Effector memory CD8-positive, alpha-beta T cell (primary cell): Measurements from ENCODE around the gene MPV17L2.

Experiments used
- ATAC-seq: fragments of 150-1000 bp; cut with Tn5 transposase; replicated peaks from 2 replicates; pipeline ENCODE4 v1.10.0; 2021; ENCODE audit warnings: mild to moderate bottlenecking, moderate library complexity
- DNase-seq, 3 experiments: peaks; one replicate each; pipeline ENCODE4 v3.0.0; 2021
- H3K27ac Mint-ChIP-seq, 2 donors: one replicate each; pipeline ENCODE4 v1.8.0; 2022; ENCODE audit warnings: mild to moderate bottlenecking in 2 of 2, mixed read lengths in 2 of 2, moderate library complexity in 2 of 2
- H3K27me3 Mint-ChIP-seq, 2 donors: one replicate each; pipeline ENCODE4 v1.8.0; 2022; ENCODE audit warnings: mixed read lengths in 2 of 2
- H3K36me3 Mint-ChIP-seq: one replicate; pipeline ENCODE4 v1.8.0; 2022; ENCODE audit warnings: mild to moderate bottlenecking, moderate library complexity, mixed read lengths; ENCODE audit not compliant: insufficient read depth
- H3K4me1 Mint-ChIP-seq, 2 donors: one replicate each; pipeline ENCODE4 v1.8.0; 2022; ENCODE audit warnings: low read depth in 2 of 2, mixed read lengths in 2 of 2
- H3K4me3 Mint-ChIP-seq, 2 donors: one replicate each; pipeline ENCODE4 v1.8.0; 2022; ENCODE audit warnings: mild to moderate bottlenecking in 2 of 2, mixed read lengths in 2 of 2, moderate library complexity in 2 of 2
- H3K9me3 Mint-ChIP-seq, 2 donors: one replicate each; pipeline ENCODE4 v1.8.0; 2022; ENCODE audit warnings: mixed read lengths in 2 of 2
- total RNA-seq, 9 experiments: gene quantifications; one replicate each; lab custom pipeline; 2026; lab: John Stamatoyannopoulos, UW

The MPV17L2 gene
- total RNA-seq: 4.0 to 24.1 (median 8.3) reads per million in 9 experiments

- no peaks in the 10 kb centered on the region for H3K9me3 Mint-ChIP-seq
- H3K27me3 Mint-ChIP-seq: no peaks in the 10 kb centered on the region
Observed at GRCh38 chr19:18192673-18193387, at the start of gene MPV17L2. Gene MPV17L2 (plus strand): TSS chr19:18193218. CDS start chr19:18193282, 64 bp downstream.

DNA sequence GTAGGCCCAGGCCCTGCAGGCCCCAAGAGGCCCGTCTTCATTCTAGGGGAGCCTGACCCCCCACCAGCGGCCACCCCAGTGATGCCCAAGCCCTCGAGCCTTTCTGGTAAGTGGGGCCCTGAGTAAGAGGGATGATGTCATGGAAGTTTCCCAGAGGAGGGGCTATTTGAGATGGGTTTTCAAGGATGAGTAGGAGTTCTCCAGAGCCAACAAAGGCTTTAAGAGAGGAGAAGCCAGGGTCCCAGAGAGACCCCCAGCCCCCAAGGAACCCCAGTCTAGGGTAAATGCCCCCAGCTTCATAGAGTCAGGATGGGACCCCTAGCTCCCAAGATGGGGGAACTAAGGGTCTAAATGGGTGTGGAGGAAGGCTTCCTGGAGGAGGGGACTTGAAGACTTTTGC is 49.1 kb upstream of the MPV17L2 start:
- Mint-ChIP-seq H3K27me3 (no peaks in the 10 kb centered on the region), H3K9me3 (no peaks in the 10 kb centered on the region), H3K27ac (peak overlapping the region in 1 of 2 donors; percentile 79), H3K4me3 (no peak overlapping the region), H3K4me1 (peaks cover 12 to 14% of the 10 kb centered on the region in 2 donors), H3K36me3 (peaks cover 85% of the 10 kb centered on the region)
- DNase-seq (no peak), ATAC-seq (no peak)

More at GRCh38 chr19:18192673-18193387, at the start of gene MPV17L2:
- H3K36me3 Mint-ChIP-seq: peaks cover 27% of the 10 kb centered on the region
- ATAC-seq (peak; percentile 83), DNase-seq (peak; percentile 95 to 97 (median 96))
- H3K4me1 Mint-ChIP-seq: peaks cover 16 to 26% of the 10 kb centered on the region in 2 donors
- peak within 1 kb of the TSS; percentile 77 to 87 for H3K4me3 Mint-ChIP-seq
- H3K27ac Mint-ChIP-seq: peak within 1 kb of the TSS; percentile 86 to 87

DNA sequence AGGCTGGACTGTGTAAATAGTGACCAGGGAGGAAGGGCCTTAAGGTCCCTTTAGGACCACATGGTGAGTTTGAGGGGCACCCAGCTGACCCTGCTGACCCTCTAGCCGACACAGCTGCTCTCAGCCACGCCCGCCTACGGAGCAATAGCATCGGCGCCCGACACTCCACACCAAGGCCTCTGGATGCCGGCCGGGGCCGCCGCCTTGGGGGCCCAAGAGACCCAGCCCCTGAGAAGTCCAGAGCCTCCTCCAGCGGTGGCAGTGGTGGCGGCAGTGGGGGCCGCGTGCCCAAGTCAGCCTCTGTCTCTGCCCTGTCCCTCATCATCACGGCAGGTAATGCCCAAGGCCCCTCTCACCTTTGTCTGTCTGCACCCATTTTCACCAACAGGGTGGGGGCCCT is 48.7 kb upstream of the MPV17L2 start:
- no peaks in the 10 kb centered on the region for H3K9me3 Mint-ChIP-seq
- no peaks in the 10 kb centered on the region for H3K27me3 Mint-ChIP-seq
- no peak for DNase-seq
- no peak for ATAC-seq
- no peak overlapping the region for H3K4me3 Mint-ChIP-seq
- H3K36me3 Mint-ChIP-seq: peaks cover 82% of the 10 kb centered on the region
- H3K27ac Mint-ChIP-seq: peak overlapping the region in 1 of 2 donors; percentile 79
- peaks cover 12 to 15% of the 10 kb centered on the region in 2 donors for H3K4me1 Mint-ChIP-seq

GRCh38 chr19:18144906-18145305 is 48.1 kb upstream of the MPV17L2 start:
- Mint-ChIP-seq H3K4me1 (peaks cover 15 to 19% of the 10 kb centered on the region in 2 donors), H3K27me3 (no peaks in the 10 kb centered on the region), H3K36me3 (peaks cover 81% of the 10 kb centered on the region), H3K27ac (peak overlapping the region in 1 of 2 donors; percentile 79), H3K4me3 (no peak overlapping the region), H3K9me3 (no peaks in the 10 kb centered on the region)
- DNase-seq (no peak), ATAC-seq (no peak)

DNA sequence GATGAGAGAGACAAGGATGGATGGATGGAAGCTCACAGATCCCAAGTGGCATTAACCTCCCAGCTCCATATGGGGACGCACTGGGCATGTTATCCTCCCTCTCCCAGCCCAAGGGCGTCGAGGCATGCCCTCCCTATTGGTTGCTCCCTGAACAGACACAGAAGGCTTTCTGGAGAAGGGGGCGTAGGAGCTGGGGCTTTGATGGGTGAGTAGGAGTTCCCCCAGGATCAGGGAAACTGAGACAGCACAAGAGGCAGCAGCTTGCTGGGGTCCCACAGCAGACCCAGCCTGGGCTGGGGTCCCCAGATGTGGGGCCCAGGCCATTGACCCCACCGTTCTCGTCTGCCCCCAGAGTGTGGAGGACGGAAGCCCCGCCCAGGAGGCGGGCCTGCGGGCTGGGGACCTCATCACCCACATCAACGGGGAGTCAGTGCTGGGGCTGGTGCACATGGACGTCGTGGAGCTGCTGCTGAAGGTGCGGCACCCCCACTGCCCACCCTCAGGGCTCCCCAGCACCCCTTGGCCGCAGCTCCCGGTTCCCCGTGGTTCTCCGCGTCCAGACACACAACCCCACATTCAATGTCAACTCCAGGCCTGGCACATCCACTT is 47.5 kb upstream of the MPV17L2 start:
- peaks cover 78% of the 10 kb centered on the region for H3K36me3 Mint-ChIP-seq
- DNase-seq (no peak), ATAC-seq (no peak)
- no peaks in the 10 kb centered on the region for H3K27me3 Mint-ChIP-seq
- H3K9me3 Mint-ChIP-seq: no peaks in the 10 kb centered on the region
- H3K4me1 Mint-ChIP-seq: peaks cover 15 to 21% of the 10 kb centered on the region in 2 donors
- no peak overlapping the region for H3K4me3 Mint-ChIP-seq
- H3K27ac Mint-ChIP-seq: peak overlapping the region; percentile 41 to 55

DNA sequence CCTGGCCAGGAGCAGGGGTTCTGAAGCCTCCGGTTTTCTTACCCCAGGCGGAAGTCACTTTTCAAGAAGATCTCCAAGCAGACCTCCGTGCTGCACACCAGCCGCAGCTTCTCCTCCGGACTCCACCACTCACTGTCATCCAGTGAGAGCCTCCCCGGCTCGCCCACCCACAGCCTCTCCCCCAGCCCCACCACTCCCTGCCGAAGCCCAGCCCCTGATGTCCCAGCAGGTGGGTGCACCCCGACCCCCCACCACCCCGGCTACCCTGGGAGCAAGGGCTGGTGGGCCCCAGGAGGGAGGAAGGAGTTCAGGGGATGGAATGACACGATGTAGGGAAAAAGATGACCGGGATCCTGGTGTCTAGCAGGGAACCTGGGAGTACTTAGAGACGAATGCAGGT is 45.6 kb upstream of the MPV17L2 start:
- Mint-ChIP-seq H3K27ac (peak overlapping the region in 1 of 2 donors; percentile 91), H3K4me1 (peaks cover 25 to 35% of the 10 kb centered on the region in 2 donors), H3K36me3 (peaks cover 65% of the 10 kb centered on the region), H3K4me3 (no peak overlapping the region), H3K27me3 (no peaks in the 10 kb centered on the region), H3K9me3 (no peaks in the 10 kb centered on the region)
- ATAC-seq (no peak), DNase-seq (no peak)

- H3K27ac Mint-ChIP-seq: no peak overlapping the region
- H3K27me3 Mint-ChIP-seq: no peaks in the 10 kb centered on the region
- H3K4me1 Mint-ChIP-seq: peaks cover 37 to 47% of the 10 kb centered on the region in 2 donors
- no peaks in the 10 kb centered on the region for H3K9me3 Mint-ChIP-seq
- peaks cover 58% of the 10 kb centered on the region for H3K36me3 Mint-ChIP-seq
- ATAC-seq (no peak), DNase-seq (no peak)
- peak overlapping the region in 1 of 2 donors; percentile 35 for H3K4me3 Mint-ChIP-seq
Observed at GRCh38 chr19:18149596-18149975, 43.4 kb upstream of the MPV17L2 start.

GRCh38 chr19:18150776-18151624 is 42.0 kb upstream of the MPV17L2 start:
- H3K4me1 Mint-ChIP-seq: peaks cover 39 to 51% of the 10 kb centered on the region in 2 donors
- H3K27ac Mint-ChIP-seq: peak overlapping the region in 1 of 2 donors; percentile 97
- no peak for DNase-seq
- no peak for ATAC-seq
- peak overlapping the region; percentile 80 to 87 for H3K4me3 Mint-ChIP-seq
- H3K9me3 Mint-ChIP-seq: no peaks in the 10 kb centered on the region
- no peaks in the 10 kb centered on the region for H3K27me3 Mint-ChIP-seq
- H3K36me3 Mint-ChIP-seq: peaks cover 54% of the 10 kb centered on the region

- Mint-ChIP-seq H3K4me3 (peak overlapping the region; percentile 80 to 87), H3K9me3 (no peaks in the 10 kb centered on the region), H3K4me1 (peaks cover 37 to 51% of the 10 kb centered on the region in 2 donors), H3K27ac (peak overlapping the region; percentile 91 to 97), H3K36me3 (peaks cover 44% of the 10 kb centered on the region), H3K27me3 (no peaks in the 10 kb centered on the region)
- DNase-seq: peak; percentile 98 to 99 (median 99)
- peak; percentile 64 for ATAC-seq
Observed at GRCh38 chr19:18152442-18152816, 40.6 kb upstream of the MPV17L2 start.

DNA sequence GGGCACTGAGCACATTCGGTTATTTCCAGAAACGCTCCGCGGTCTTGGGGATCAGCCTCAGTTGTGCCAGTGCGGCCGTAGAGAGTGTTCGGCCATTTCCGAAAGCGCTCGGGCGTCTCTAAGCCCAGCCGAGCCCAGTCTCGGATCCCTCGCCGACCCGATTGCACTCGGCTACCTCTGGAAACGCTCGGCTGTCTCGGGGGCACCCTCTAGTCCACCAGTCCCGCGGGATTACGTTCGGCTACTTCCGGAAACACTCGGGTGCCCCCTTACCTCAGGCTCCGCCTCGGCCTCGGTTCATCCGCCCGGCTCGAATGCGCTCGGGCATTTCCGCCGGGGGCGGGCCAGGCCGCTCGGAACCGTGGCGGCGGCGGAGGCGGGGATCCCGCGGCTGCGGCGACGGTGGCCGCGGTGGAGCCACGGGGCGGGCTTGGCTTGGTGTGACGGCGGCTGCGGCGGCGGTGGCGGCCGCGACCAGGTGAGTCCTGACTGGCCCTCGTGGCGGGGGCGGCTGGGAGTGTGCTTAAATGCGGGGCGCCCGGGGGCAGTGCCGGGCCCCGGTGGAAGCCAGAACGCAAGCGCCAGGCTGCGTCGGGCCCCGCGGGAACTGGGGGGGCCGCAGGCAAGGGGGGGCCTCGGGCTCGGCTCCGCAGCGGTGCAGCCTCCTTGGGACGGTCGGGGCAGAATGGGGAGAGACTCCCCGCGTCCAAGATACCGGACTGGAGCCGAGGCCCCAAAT is 40.0 kb upstream of the MPV17L2 start, which contains the start of gene PIK3R2:
Gene PIK3R2, plus strand, starts transcription at position 347 of the 739 bp plus-strand sequence. CDS start 2,717 bp downstream, outside the sequence.
- peak; percentile 81 for ATAC-seq
- peak within 1 kb of the TSS; percentile 80 to 87 for H3K4me3 Mint-ChIP-seq
- peaks cover 40% of the 10 kb centered on the region for H3K36me3 Mint-ChIP-seq
- peak within 1 kb of the TSS; percentile 91 to 97 for H3K27ac Mint-ChIP-seq
- peak; percentile 100 for DNase-seq
- H3K27me3 Mint-ChIP-seq: no peaks in the 10 kb centered on the region
- peaks cover 37 to 51% of the 10 kb centered on the region in 2 donors for H3K4me1 Mint-ChIP-seq
- H3K9me3 Mint-ChIP-seq: no peaks in the 10 kb centered on the region

- Mint-ChIP-seq H3K9me3 (no peaks in the 10 kb centered on the region), H3K36me3 (peaks cover 33% of the 10 kb centered on the region), H3K4me3 (peak overlapping the region; percentile 80 to 87), H3K27me3 (no peaks in the 10 kb centered on the region), H3K27ac (peak overlapping the region; percentile 75 to 84), H3K4me1 (peaks cover 32 to 45% of the 10 kb centered on the region in 2 donors)
- no peak for DNase-seq
- no peak for ATAC-seq
Observed at GRCh38 chr19:18153556-18154134, 39.4 kb upstream of the MPV17L2 start.
